Dedifferentiated amniotic fluid mesenchymal stem cell (primary cell): ENCODE results near the gene TCERG1L.

Experiments
- DNase-seq: peaks from one replicate; pipeline ENCODE4 v3.0.0-alpha.2; 2016; ENCODE audit errors: extremely low spot score

The TCERG1L gene

DNA sequence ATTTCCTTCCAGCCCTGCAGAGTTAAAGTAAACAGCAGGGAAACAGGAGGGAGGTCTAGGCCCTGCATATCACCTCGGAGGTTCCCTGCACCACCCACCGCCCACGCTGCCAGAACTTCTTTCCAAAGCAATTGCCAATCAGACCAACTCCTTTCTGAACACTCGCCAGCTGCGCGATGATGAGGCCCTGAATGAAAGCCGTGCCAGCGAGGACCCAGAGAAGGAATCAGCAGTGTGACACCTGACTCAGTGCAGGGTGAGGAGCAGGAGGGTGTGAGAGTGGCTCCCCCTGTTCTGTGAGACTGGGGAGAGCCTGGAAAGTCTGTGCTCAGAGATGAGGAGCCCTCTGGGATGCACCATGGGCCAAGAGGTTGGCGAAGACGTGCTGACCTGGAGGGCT, 3.3 kb upstream of the TCERG1L start:
- no peak for DNase-seq

DNA sequence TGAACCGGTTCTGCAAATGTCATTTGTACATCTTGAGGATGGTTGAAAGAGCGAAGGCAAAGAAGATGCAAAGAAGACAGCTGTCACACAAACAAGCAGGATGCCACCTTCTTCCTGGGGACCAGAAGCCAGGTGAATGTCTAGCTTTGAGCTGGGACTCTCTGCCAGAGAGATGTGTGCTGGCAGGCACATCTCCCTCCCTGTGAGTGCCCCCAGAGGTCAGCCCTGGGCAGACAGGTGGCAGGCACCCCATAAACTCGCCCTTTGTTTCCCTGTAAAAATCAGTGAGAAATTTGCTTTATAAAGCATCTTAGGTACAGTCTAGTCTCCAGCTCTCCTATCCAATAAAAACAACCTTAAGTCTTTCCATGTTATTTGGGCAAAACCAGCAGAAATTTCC, 2.6 kb upstream of the TCERG1L start:
- DNase-seq = no peak

DNA sequence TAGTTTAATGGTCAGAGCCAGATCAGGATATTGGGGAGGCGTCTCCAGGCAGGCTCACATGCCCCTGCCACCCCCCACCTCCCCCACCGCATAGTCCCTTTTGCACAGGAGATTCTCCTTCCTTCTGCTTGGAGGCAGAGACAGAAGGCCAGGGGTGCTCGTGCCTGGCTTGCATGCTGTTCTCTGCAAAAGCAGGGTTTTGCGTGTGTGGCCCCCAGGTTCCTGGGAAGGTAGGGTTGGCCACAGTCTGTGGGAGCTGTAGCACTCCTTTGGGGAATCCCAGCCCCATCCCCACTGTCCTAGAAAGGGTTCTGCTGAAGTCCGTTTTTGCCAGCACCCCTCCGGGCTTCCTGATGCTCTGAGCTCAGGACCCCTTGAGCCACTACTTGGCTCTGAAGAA, 1.9 kb upstream of the TCERG1L start:
- DNase-seq = no peak

DNA sequence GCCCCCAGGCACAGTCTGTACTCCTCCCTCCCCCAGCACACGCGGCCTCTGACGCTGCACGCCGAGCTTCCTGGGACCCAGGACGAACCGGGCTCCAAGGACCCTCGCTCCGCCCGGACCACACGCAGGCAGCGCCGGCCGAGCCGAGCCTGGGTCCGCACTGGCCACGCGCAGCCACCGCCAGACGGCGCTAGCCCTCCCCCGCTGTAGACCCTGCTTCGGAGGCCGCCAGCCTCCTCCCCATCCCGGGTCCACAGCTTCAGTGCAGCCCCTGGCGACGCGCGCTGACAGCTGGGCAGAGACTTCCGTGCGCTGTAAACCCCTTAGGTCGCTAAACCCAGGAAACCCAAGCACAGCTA, 936 bp upstream of the TCERG1L start:
- no peak for DNase-seq

DNA sequence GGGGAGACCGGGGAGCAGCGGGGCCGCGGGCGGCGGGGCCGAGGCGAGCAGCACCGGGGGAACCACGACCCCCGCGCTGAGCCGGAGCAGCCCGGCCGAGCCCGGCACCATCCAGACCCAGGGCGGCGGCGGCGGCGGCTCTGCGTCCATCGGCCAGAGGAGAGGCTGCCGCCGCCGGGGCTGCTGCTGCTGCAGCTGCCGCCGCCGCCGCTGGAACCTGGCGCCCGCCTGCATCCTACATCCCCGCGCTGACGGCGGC, 190 bp downstream of the TCERG1L start:
- no peak for DNase-seq

DNA sequence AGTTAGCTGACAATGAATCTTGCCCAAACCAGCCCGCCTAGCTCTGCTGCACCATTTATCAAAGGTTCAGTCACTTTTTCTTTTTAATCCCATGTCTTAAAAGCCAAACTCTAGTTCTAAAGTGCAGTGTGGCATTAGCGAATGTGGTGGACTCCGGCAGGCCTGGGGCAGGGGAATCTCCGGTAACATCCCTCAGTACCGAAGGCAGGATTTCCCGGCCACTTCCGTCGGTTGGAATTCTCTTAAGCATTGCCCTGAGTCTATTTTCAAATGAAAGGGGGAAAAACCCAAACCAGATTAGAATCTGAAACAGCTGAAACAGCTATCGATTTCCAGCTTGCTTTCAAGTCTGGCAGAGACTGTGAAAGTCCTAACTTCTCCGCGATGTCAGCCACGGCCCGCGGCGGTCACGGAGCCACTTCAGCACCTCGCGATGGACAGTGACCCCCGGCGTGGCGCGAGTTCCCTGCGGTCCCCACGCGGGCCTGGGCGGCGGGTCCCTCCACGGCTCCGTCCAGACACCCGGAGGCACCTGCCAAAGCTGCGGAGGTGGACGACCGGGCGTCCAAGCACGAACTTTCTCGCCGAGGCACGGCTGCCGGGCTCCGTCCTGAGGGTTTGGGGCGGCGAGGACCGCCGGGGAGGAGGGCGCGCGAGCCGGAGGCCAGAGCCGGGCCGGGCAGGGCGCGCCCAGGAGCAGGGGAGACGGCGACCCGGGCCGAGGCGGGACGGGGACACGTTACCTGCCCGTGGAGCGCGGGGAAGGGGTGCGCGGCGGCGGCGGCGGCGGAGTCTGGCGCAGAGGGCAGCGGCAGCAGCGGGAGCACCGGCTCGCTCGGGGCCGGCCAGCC, 745 bp downstream of the TCERG1L start:
- DNase-seq = no peak

DNA sequence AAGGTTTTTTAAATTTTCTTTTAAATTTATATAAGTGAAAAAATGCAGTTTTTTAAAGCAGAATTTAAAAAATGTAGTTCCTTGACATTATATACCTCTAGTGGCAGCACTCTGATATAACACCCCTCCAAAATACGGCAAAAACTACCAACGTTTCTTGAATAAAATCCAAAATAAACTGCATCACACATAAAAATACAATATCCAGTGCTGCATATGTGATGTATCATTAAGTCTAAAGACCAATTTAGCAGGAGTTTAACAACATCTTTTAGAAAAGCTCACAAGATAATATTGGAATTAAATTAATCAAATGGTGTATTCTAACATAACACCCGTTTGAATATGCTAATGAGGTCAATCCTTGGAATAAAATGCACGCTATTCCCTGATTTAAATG, 1.4 kb downstream of the TCERG1L start:
- DNase-seq = no peak

DNA sequence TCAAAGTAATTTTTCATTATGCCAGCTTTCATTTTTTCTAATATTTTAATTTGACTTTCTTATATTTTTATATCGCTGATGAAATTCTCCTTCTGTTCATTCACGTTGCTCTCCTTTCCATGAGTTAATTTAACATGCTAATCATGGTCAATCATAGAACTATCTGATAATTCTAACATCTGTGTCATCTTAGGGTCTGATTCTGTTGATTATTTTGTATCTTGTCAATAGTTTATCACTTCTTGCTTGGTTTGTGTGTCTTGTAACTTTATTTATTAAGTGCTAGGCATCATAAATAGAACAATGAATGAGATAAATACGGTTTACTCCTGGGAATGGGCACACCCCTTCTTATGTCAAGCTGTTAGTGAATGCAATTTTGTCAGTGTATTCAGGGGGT, 11.0 kb downstream of the TCERG1L start:
- DNase-seq = no peak

DNA sequence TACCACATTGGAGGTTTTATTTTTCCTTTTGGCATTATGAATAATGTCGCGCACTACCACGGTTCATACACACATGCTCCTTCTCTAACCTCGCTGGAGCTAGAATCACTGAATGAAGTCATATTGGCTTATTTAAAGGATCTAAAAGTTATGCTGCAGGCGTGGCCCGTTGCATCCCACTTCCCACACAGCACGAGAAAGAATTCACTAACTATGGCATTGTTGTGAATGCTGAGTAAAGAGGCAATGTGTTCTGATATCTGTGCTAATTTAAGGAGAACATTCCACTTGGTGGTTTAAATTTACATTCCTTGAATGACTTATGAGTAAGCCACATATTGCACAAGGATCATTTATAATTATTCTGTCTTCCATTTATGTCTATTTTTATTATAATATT, 20.7 kb downstream of the TCERG1L start:
- no peak for DNase-seq

DNA sequence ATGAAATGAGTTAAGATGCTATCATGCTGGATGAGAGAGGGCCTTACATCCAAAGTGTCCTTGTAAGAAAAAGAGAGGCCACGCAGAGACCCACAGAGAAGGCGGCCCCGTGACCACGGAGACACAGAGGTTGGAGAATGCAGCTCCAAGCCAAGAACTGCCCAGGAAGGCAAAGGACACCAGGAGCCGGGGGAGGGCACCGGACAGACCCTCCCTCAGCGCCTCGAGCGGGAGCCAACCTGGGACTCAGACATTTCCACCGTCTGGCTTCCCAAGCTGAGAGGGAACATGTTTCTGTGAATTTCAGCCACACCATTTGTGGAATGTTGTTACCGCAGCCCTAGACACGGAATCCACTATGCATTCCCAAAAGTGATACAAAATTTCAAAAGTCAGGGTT, 22.9 kb downstream of the TCERG1L start:
- no peak for DNase-seq

DNA sequence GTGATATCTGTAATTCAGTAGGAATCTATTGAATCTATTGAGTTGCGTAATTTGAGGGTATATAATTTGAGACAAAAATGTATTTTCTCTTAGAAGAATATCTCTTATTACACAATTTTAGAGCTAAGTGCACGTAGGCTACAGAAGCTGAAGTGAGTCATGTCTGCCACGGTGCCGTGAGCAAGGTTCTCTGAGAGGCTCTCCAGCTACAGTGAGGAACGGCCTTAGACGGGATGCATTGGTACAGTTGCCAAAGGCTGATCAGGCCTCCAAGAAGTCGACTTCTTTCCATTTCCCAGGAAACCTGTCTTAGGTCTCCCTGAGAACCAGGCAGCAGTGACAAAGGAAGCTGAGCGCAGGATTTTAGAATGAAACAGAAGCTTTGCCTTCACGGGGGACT, 28.6 kb downstream of the TCERG1L start:
- DNase-seq = no peak

DNA sequence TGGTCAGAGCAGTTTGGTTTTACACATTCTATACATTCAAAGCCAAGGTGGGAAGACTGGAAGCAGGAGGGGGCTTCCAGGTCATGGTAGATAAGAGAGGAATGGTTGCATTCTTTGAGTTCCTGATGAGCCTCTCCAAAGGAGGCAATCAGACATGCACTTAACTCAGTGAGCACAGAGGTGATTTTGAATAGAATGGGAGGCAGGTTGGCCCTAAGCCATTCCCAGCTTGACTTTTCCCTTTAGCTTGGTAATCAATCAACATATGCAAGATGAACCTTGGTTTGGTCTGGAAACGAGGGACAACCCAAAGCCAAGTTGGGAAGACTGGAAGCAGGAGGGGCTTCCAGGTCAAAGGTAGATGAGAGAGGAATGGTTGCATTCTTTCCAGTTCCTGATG, 31.4 kb downstream of the TCERG1L start:
- no peak for DNase-seq

DNA sequence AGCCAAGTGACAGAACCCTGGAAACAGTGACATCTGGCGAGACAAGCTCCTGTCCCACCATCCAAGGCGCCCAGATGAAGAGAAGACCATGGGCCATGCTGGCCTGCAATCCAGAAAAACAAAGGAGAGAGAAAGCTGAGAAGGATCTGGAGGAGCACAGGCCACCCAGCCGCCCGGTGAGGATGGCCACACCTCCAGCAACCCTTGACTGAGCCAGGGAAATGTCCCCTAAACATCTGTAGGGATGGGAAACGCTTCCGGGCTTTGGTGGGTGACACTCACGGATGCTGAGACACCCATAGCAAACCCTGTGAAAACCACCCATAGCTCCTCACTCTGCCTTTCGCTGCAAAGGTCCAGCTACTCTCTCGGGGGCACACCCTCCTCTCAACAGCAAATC, 32.0 kb downstream of the TCERG1L start:
- no peak for DNase-seq

DNA sequence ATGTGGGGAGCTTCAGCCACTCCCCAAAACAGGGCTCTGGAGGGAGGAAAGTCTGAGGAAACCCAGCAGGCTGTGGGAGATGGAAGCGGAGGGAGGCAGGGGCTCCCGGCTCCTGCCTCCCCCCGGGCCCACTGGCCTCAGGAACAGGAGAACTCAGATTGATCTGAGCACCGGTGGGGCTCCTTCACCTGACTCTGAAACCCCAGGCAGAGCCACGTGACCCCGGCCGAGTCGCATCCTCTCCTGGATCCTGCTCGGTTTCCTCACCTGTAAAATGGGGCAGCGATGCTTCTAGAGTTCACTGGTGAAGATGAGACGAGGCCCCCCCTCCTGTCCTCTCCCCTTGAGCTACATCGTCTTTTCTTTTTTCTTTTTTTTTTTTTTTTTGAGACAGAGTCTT, 33.6 kb downstream of the TCERG1L start:
- DNase-seq = no peak

DNA sequence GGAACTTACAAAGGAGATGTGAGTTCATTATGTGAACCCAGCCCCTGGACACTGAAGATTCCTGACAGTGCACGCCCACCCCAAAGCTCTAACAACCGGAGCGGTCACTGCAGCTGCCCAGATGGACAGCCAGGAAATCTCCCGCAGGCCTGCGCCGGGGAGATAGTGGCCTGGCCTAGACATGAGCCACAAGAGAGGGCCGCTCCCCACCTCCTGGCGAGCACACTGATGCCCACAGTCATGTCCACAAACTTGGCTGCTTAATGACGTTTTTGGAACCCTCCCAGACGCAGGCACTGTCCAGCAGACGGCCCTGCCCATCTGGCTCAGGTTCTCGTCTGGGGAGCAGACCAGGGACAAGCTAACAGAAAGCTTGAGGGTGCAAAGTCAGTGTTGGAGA, 34.2 kb downstream of the TCERG1L start:
- no peak for DNase-seq

DNA sequence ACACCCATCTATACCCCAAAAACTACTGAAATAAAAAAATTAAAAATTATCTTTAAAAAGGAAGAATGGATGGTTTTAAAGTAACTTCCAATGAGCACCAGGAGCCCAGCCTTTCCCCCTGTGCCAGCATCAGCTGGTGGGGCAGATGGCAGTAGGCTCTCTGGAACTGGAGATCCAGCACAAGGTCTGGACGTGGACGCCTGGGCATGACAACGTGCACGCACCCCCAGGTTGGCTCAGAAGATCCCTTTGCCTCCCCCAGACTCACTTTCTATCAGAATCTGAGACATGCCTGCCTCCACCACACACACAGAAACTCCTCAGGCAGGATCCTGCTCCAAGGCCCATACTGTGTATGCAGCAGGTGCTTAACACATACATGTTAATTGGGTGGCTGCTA, 35.8 kb downstream of the TCERG1L start:
- no peak for DNase-seq

DNA sequence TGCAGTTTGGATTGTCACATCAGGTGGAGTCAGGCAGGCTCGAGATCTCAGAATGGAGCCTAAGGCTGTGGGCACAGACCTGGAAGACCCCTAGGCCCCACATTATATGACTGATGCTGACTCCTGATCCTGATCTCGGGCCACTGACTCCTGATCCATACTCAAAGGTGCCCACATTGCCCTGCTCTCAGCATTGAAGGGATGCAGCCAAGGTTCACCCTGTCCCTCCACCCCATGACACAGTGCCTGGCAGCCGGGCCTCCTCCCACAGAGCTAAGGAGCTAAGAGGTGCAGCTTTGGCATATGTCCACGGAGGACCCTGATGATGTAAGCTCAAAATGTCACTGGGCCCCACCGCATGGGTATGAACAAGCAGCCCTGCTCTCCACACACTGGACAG, 36.6 kb downstream of the TCERG1L start:
- DNase-seq = no peak

DNA sequence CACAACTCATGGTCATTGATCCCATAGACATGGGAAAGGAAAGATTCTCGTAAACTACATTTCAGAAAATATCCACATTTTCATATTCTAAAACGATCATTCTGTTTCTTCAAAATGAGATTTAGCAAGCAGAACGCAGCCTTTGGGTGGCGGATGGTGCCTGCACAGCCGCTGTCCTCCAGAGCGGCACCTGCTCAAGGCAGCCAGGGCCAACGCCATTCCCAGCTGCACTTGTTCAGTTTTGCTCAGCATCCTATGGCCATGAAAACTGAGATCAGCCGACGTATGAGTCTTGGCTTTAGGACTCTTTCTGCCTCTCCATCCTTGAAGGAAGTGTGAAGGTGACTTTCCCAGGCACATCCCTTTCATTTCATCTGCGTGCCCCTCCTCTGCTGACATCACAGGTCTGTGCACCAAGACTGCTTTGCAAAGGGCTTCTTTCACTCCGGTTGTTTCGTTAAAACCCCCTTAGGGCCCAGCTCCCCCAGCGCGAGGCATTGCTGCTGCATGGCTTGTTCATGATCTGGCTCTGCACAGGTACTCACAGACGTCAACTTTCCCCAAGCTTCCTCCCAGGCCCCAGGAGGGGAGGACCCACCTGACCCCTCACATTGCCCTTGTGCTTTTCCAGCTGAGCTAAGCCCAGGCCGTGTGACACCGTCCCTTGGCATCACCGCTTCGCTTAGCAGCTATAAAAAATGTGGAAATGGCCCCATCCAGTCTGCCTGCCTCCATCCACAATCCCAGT, 37.2 kb downstream of the TCERG1L start:
- no peak for DNase-seq

DNA sequence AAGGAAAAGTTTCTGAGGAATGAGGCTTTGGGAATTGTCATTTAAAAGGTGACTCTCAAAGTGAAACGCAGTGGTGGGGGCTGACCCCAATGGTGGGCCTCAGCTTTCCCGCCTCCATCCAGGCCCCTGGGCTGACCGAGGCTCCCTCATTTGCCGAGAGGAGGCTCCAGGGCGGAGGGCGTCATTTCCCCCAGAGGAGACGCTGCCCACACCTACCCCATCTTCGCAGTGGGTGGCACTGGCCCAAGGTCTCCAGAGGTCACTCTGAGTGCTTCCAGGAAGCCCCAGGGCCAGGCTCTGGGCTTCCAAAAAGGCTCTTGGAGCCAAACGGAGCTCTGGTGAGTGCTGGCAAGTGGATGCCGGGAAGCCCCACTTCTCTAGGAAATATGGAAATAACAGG, 38.0 kb downstream of the TCERG1L start:
- DNase-seq = no peak

DNA sequence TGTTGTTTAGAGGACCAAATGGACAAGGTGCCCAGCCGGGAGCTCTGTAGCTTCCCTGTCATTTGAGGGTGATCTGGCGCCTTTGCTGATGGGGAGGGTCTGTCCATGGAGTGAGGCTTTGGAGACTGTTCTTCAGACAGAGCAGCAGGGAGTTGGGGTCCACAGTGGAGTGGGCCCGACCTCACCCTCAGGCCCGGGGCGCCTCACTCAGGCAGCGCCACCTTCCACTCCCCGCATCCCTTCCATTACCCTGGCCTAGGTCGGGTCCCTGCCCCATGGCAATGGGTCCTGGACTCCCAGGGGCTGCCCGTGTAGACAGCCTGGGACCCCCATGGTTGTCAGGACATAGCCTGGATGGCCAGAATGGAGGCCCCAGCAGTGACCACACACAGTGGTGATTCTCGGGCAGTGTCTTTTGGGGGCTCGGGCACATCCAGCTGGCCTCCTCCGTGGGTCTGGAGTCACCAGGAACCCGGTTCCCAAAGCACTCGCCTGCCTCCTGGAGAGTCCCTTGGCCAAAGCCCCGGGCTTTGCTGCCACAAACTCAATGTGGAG, 38.5 kb downstream of the TCERG1L start:
- no peak for DNase-seq

DNA sequence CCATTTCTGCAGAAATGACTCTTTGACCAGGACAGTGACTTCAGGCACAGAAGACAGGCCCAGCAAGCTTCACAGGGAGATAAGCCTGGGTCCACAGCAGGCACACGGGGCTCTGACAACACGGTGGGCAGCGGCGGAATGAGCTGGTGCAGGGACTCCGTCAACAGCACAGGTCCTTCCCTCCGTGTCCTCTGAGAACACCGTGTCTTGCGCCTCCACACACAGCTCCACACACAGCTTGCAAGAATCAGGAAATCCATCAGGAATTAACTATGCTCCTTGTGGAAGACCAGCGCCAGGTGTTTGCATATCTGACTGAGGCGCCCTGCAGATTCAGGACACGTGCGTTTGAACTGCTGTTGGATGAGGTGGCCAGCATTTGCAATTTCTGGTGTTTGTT, 39.6 kb downstream of the TCERG1L start:
- DNase-seq = no peak

DNA sequence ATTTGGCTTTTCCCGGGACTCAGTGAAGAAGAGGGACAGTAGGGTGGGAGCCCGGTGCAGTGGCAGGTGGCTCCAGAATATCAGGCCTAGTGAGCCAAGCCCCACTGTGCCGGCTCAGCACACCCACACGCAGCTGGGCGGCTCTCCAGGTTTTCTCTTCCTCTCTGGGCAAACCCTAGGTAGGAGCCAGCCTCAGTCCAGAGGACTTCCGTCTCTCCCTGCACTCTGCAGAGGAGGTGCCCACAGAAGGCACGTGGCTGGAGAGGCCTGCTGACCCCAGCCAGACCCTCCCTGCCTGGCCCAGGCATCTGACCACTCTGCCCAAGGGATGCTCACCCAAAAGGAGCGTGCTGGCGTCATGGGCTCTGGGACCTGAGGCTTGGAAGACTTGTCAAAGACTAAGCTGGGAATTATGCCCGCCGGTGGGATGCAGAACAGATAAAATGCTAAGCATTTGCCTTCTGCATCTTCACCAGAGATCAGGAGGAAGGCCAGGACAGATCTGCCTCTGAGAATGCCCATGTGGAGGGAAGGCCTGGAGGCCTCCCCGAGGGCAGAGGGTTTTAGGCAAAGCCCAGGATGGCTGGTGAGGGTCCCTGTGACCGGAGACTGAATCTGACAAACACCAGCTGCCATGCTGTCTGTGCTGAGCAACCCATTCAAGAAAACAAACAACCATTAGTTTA, 40.2 kb downstream of the TCERG1L start:
- no peak for DNase-seq
